KMS-11 (cell line): Measurements from ENCODE around the gene ATP4B.

Source experiments
- H2AFZ ChIP-seq: fragments of 200-600 bp; sonication (generic); 2 replicates; pipeline ENCODE4 v1.6.1; 2016; ENCODE audit warnings: antibody characterized with exemption, mixed run types, low read depth
- H3K27ac ChIP-seq: fragments of 200-600 bp; sonication (generic); 2 replicates; pipeline ENCODE4 v1.6.1; 2016; ENCODE audit warnings: mild to moderate bottlenecking, mixed run types
- H3K27me3 ChIP-seq: fragments of 200-600 bp; sonication (generic); 2 replicates; pipeline ENCODE4 v1.6.1; 2017; ENCODE audit warnings: mild to moderate bottlenecking, low read depth, mixed run types, moderate library complexity; ENCODE audit not compliant: insufficient read depth
- H3K36me3 ChIP-seq: fragments of 200-600 bp; sonication (generic); 2 replicates; pipeline ENCODE4 v1.6.1; 2017; ENCODE audit warnings: mild to moderate bottlenecking, mixed run types; ENCODE audit not compliant: insufficient read depth
- H3K4me1 ChIP-seq: fragments of 200-600 bp; sonication (generic); 2 replicates; pipeline ENCODE4 v1.6.1; 2016; ENCODE audit warnings: mild to moderate bottlenecking, low read depth, mixed run types; ENCODE audit not compliant: poor library complexity, severe bottlenecking
- H3K4me2 ChIP-seq: fragments of 200-600 bp; sonication (generic); 2 replicates; pipeline ENCODE4 v1.7.0; 2016; ENCODE audit warnings: mild to moderate bottlenecking, mixed run types
- H3K4me3 ChIP-seq: fragments of 200-600 bp; sonication (generic); IDR thresholded peaks from 2 replicates; pipeline ENCODE4 v1.6.1; 2017; ENCODE audit warnings: low read depth, low read length, mixed read lengths; ENCODE audit not compliant: insufficient read depth
- H3K79me2 ChIP-seq: fragments of 200-600 bp; sonication (generic); 2 replicates; pipeline ENCODE4 v1.6.1; 2016; ENCODE audit warnings: low read depth, mixed run types; ENCODE audit not compliant: insufficient read depth
- H3K9ac ChIP-seq: fragments of 200-600 bp; sonication (generic); 2 replicates; pipeline ENCODE4 v1.6.1; 2016; ENCODE audit warnings: mild to moderate bottlenecking, mixed run types
- H4K20me1 ChIP-seq: fragments of 200-600 bp; sonication (generic); 2 replicates; pipeline ENCODE4 v1.6.1; 2016; ENCODE audit warnings: mild to moderate bottlenecking, mixed run types; ENCODE audit not compliant: insufficient read depth
- CTCF ChIP-seq: fragments of 200-600 bp; sonication (generic); conservative IDR thresholded peaks from 2 replicates; pipeline ENCODE4 v1.6.1; 2017; ENCODE audit warnings: low read depth, mild to moderate bottlenecking, antibody characterized with exemption, low read length, moderate library complexity, mixed read lengths

The ATP4B gene

GRCh38 chr13:113663934-113664333 lies 5.9 kb upstream of the ATP4B start:
- H3K9ac ChIP-seq = no peak overlapping the region
- no peak for TF ChIP-seq CTCF
- no peak overlapping the region for H2AFZ ChIP-seq
- no peak overlapping the region for H3K4me3 ChIP-seq
- no peak overlapping the region for H3K4me2 ChIP-seq
- H3K27me3 ChIP-seq = no peaks in the 10 kb centered on the region
- no peaks in the 10 kb centered on the region for H3K79me2 ChIP-seq
- H3K36me3 ChIP-seq = no peaks in the 10 kb centered on the region
- no peaks in the 10 kb centered on the region for H3K4me1 ChIP-seq
- H3K27ac ChIP-seq = no peak overlapping the region
- H4K20me1 ChIP-seq = no peaks in the 10 kb centered on the region

- no peaks in the 10 kb centered on the region for H4K20me1 ChIP-seq
- H3K4me3 ChIP-seq = no peak overlapping the region
- H3K4me1 ChIP-seq = no peaks in the 10 kb centered on the region
- H2AFZ ChIP-seq = no peak overlapping the region
- H3K36me3 ChIP-seq = no peaks in the 10 kb centered on the region
- no peak for TF ChIP-seq CTCF
- H3K27me3 ChIP-seq = no peaks in the 10 kb centered on the region
- no peak overlapping the region for H3K9ac ChIP-seq
- H3K79me2 ChIP-seq = no peaks in the 10 kb centered on the region
- no peak overlapping the region for H3K4me2 ChIP-seq
- no peak overlapping the region for H3K27ac ChIP-seq
Observed at GRCh38 chr13:113661509-113661908, 3.5 kb upstream of the ATP4B start.

- Histone ChIP-seq H3K4me1 (no peaks in the 10 kb centered on the region), H3K4me3 (no peak overlapping the region), H3K36me3 (no peaks in the 10 kb centered on the region), H3K9ac (no peak overlapping the region), H4K20me1 (no peaks in the 10 kb centered on the region), H3K27ac (no peak overlapping the region), H3K4me2 (no peak overlapping the region), H3K27me3 (no peaks in the 10 kb centered on the region), H3K79me2 (no peaks in the 10 kb centered on the region), H2AFZ (no peak overlapping the region)
- TF ChIP-seq CTCF = no peak
Observed at GRCh38 chr13:113660066-113660465, 2.1 kb upstream of the ATP4B start.

GRCh38 chr13:113659337-113659736 lies 1.3 kb upstream of the ATP4B start:
- Histone ChIP-seq H3K9ac (no peak overlapping the region), H4K20me1 (no peaks in the 10 kb centered on the region), H3K79me2 (no peaks in the 10 kb centered on the region), H3K4me3 (no peak overlapping the region), H3K36me3 (no peaks in the 10 kb centered on the region), H3K4me2 (no peak overlapping the region), H3K27me3 (no peaks in the 10 kb centered on the region), H3K4me1 (no peaks in the 10 kb centered on the region), H3K27ac (no peak overlapping the region), H2AFZ (no peak overlapping the region)
- no peak for TF ChIP-seq CTCF

- no peak overlapping the region for H3K27ac ChIP-seq
- no peak overlapping the region for H2AFZ ChIP-seq
- no peaks in the 10 kb centered on the region for H3K27me3 ChIP-seq
- H3K36me3 ChIP-seq = no peaks in the 10 kb centered on the region
- no peak overlapping the region for H3K4me3 ChIP-seq
- no peaks in the 10 kb centered on the region for H3K4me1 ChIP-seq
- H3K4me2 ChIP-seq = no peak overlapping the region
- no peak overlapping the region for H3K9ac ChIP-seq
- no peaks in the 10 kb centered on the region for H3K79me2 ChIP-seq
- no peak for TF ChIP-seq CTCF
- no peaks in the 10 kb centered on the region for H4K20me1 ChIP-seq
Observed at GRCh38 chr13:113658836-113659235, 838 bp upstream of the ATP4B start.
